NK-92 (cell line): ENCODE data around the gene PPP2R5A.

Experiments used
- DNase-seq: peaks from one replicate; lab custom pipeline; 2025; ENCODE audit not compliant: unreplicated experiment; lab: John Stamatoyannopoulos, UW

PPP2R5A gene

DNA sequence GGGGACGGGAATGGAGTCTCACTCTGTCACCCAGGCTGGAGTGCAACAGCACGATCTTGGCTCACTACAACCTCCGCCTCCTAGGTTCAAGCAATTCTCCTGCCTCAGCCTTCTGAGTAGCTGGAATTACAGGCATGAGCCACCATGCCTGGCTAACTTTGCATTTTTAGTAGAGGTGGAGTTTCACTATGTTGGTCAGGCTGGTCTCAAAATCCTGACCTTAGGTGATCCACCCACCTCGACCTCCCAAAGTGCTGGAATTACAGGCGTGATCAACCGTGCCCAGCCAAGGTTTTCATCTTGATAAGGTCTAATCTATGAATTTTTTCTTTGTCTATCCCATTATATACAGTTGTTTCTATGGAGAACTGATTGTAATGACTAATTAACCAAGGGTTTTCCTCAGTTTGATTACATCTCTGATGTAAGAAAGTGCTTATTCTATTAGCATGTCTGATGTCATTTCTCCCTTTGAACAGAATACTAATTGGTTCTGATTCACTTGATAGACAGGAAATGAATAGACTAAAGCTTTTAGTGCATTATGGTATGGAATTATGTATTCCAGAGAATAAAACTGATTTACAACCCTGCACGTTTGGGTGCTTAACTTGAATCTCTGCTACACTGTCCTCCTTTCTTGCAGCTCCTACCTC lies 117.6 kb downstream of the PPP2R5A start:
- DNase-seq: no peak

DNA sequence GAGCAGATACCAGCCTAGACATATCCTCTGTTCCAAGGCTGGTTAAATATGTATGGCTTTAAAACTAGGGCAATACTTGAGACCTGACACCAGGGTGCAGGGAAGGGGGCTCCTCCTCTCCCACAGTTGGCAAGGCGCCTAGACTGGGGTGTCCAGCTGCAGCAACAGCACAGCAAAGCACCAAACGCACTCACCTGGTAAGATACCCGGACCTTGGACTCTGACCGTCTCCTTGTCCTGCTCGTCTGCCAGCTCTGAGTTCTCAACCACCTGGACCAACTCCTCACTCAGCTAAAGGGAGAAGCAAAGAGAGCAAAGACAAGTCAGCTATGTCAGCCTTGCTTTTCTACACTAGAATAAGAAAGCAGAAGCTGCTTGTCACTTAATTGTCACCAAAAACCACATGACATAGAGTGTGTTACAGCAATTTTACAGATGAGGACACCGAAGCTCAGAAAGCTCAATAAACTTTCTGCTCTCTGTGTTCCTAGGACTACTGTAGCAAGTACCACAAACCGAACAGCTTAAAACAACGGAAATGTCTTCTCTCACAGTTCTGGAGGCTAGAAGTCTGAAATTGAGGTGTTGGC lies 125.1 kb downstream of the PPP2R5A start:
- DNase-seq: no peak
